GM23338 (cell line): Measurements from ENCODE around the gene FAM131A. TPM values are rescaled to one million over a fixed set of nuclear protein-coding genes. Genes with fewer than 3 reads are reported as not detected.

Experiments
- ATAC-seq: fragments of 200-7000 bp; cut with Tn5 transposase; 3 replicates; pipeline ENCODE4 v1.9.1; 2020
- DNase-seq: peaks from one replicate; pipeline ENCODE4 v3.0.0-alpha.2; 2015; ENCODE audit warnings: low spot score
- H2AFZ ChIP-seq: fragments of 200-600 bp; sonication (generic); 2 replicates; pipeline ENCODE4 v1.8.0; 2016; ENCODE audit warnings: antibody characterized with exemption, mild to moderate bottlenecking, moderate library complexity
- H3F3A ChIP-seq: fragments of 200-600 bp; sonication (generic); replicated peaks from 2 replicates; pipeline ENCODE4 v1.8.0; 2017; ENCODE audit warnings: antibody characterized with exemption, mixed run types, low read depth
- H3K27ac ChIP-seq: fragments of 200-600 bp; sonication (generic); 2 replicates; pipeline ENCODE4 v1.6.1; 2016; ENCODE audit warnings: low read depth
- H3K27me3 ChIP-seq: fragments of 200-600 bp; sonication (generic); 2 replicates; pipeline ENCODE4 v1.8.0; 2016; ENCODE audit warnings: mild to moderate bottlenecking, mixed run types, moderate library complexity; ENCODE audit not compliant: insufficient read depth
- H3K36me3 ChIP-seq: fragments of 200-600 bp; sonication (generic); 2 replicates; pipeline ENCODE4 v1.8.0; 2016; ENCODE audit warnings: mild to moderate bottlenecking; ENCODE audit not compliant: insufficient read depth
- H3K4me1 ChIP-seq: fragments of 200-600 bp; sonication (generic); 2 replicates; pipeline ENCODE4 v1.8.0; 2016; ENCODE audit warnings: mild to moderate bottlenecking, moderate library complexity; ENCODE audit not compliant: insufficient read depth
- H3K4me2 ChIP-seq: fragments of 200-600 bp; sonication (generic); 2 replicates; pipeline ENCODE4 v1.7.1; 2017; ENCODE audit warnings: mixed run types
- H3K4me3 ChIP-seq: fragments of 200-600 bp; sonication (generic); 2 replicates; pipeline ENCODE4 v1.6.1; 2016; ENCODE audit warnings: mixed run types
- H3K79me2 ChIP-seq: fragments of 200-600 bp; sonication (generic); replicated peaks from 2 replicates; pipeline ENCODE4 v1.8.0; 2017; ENCODE audit warnings: mild to moderate bottlenecking; ENCODE audit not compliant: insufficient read depth
- H3K9me2 ChIP-seq: fragments of 200-600 bp; sonication (generic); 2 replicates; pipeline ENCODE4 v1.8.0; 2017; ENCODE audit not compliant: insufficient read depth
- H4K20me1 ChIP-seq: fragments of 200-600 bp; sonication (generic); replicated peaks from 2 replicates; pipeline ENCODE4 v1.8.0; 2017; ENCODE audit warnings: mild to moderate bottlenecking; ENCODE audit not compliant: insufficient read depth
- H3K27ac Mint-ChIP-seq: 2 replicates; pipeline ENCODE4 v1.8.0; 2020; ENCODE audit warnings: inconsistent platforms, mild to moderate bottlenecking, moderate library complexity, mixed read lengths
- H3K27me3 Mint-ChIP-seq: 3 replicates; pipeline ENCODE4 v1.8.0; 2022; ENCODE audit warnings: low read depth, mild to moderate bottlenecking, moderate library complexity, mixed read lengths, inconsistent platforms; ENCODE audit not compliant: insufficient read depth, poor library complexity
- H3K36me3 Mint-ChIP-seq: 3 replicates; pipeline ENCODE4 v1.8.0; 2021; ENCODE audit warnings: low read depth, mild to moderate bottlenecking, inconsistent platforms, moderate library complexity, mixed read lengths
- H3K4me1 Mint-ChIP-seq: 3 replicates; pipeline ENCODE4 v1.8.0; 2020; ENCODE audit warnings: mild to moderate bottlenecking, inconsistent platforms, mixed read lengths
- H3K4me3 Mint-ChIP-seq: 3 replicates; pipeline ENCODE4 v1.8.0; 2021; ENCODE audit warnings: moderate library complexity, mild to moderate bottlenecking, inconsistent platforms, mixed read lengths
- H3K9me3 Mint-ChIP-seq: 3 replicates; pipeline ENCODE4 v1.8.0; 2020; ENCODE audit warnings: moderate library complexity, mild to moderate bottlenecking, inconsistent platforms, mixed read lengths
- EZH2 ChIP-seq: fragments of 200-600 bp; sonication (generic); IDR thresholded peaks from one replicate; pipeline ENCODE4 v1.8.0; 2017; ENCODE audit warnings: antibody characterized with exemption, mild to moderate bottlenecking, low read depth; ENCODE audit not compliant: unreplicated experiment
- EZH2phosphoT487 ChIP-seq: fragments of 200-600 bp; sonication (generic); IDR thresholded peaks from one replicate; pipeline ENCODE4 v1.8.1; 2018; ENCODE audit warnings: antibody characterized with exemption; ENCODE audit not compliant: unreplicated experiment
- POLR2AphosphoS5 ChIP-seq: IDR thresholded peaks from 2 replicates; pipeline ENCODE4 v1.6.1; 2016; ENCODE audit warnings: antibody characterized with exemption, low read depth
- STAT1 ChIP-seq: IDR thresholded peaks from one replicate; pipeline ENCODE4 v1.6.1; 2016; ENCODE audit warnings: antibody characterized with exemption; ENCODE audit not compliant: unreplicated experiment
- ZNF114 ChIP-seq: fragments of 250-450 bp; sonication (Bioruptor Pico); IDR thresholded peaks from 2 replicates; pipeline ENCODE4 v1.5.0; 2020; ENCODE audit warnings: mild to moderate bottlenecking, moderate library complexity
- ZNF331 ChIP-seq: fragments of 250-450 bp; sonication (Bioruptor Pico); IDR thresholded peaks from 2 replicates; pipeline ENCODE4 v1.5.0; 2020; ENCODE audit warnings: low read depth, mild to moderate bottlenecking, moderate library complexity
- ZNF462 ChIP-seq: fragments of 250-450 bp; sonication (Bioruptor Pico); IDR thresholded peaks from 2 replicates; pipeline ENCODE4 v1.5.0; 2020; ENCODE audit warnings: mild to moderate bottlenecking, moderate library complexity
- polyA plus RNA-seq: library from polyadenylated mRNA; unstranded; fragments of >200 nt; fragmentation: Nextera tagmentation; extraction: Ambion mirVana; gene quantifications from 2 replicates; pipeline ENCODE4 v1.2.1, GENCODE V29; 2016
- total RNA-seq: library from RNA; depleted of rRNA; stranded (reverse); fragments of >200 nt; shearing (Covaris generic); gene quantifications from 2 replicates; pipeline ENCODE4 v1.2.3, GENCODE V29; 2014
- TF ChIP-seq, protein P1 (sequence below), 2 experiments: fragments of 200-600 bp in 1 of 2; sonication (generic) in 1 of 2; conservative IDR thresholded peaks; 2 replicates each; pipeline versions ENCODE4 v1.5.1 to v1.6.1; 2016 to 2017; ENCODE audit warnings: antibody characterized with exemption in 2 of 2, low read depth in 2 of 2, mild to moderate bottlenecking in 2 of 2, moderate library complexity in 1 of 2

Gene FAM131A
- total and polyA plus RNA-seq, 2 experiments from 2014 or later = 6.7 to 31.8 TPM

DNA sequence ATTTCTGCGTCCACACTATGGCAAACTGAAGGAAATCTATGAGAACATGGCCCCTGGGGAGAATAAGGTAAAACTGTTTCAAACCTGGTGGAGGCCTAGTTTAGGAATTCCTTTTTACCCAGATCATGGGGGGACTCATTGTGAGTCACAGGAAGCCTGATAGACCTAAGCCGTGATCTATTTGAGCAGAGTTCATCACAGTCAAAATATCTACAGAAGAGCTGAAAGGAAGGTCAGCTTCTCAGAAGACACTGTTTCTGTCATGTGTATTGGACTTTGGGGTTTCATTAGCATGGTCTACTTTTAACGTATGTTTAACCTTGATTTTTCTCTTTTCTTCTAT, 37.1 kb upstream of the FAM131A start (continued):
- TF ChIP-seq ZNF462 (no peak), ZNF331 (CRISPR knock-in tag) (no peak), POLR2AphosphoS5 (no peak), EZH2 (no peak), STAT1 (no peak), ZNF114 (CRISPR knock-in tag) (no peak), EZH2phosphoT487 (no peak)

GRCh38 chr3:184305577-184305976, 31.8 kb upstream of the FAM131A start:
- DNase-seq (no peak), ATAC-seq (peak; percentile 47; the same call in 2 of the 3 replicates)
- no peak overlapping the region for H3K4me3 ChIP-seq
- H3K4me2 ChIP-seq = no peak overlapping the region
- no peak overlapping the region for H2AFZ ChIP-seq
- Mint-ChIP-seq H3K27me3 (peaks cover 10% of the 10 kb centered on the region), H3K4me3 (no peak overlapping the region), H3K4me1 (peaks cover 3% of the 10 kb centered on the region), H3K9me3 (no peaks in the 10 kb centered on the region), H3K27ac (no peak overlapping the region), H3K36me3 (peaks cover 97% of the 10 kb centered on the region)
- no peaks in the 10 kb centered on the region for H3K9me2 ChIP-seq
- H4K20me1 ChIP-seq = peaks cover 24% of the 10 kb centered on the region
- TF ChIP-seq, protein P1, sequence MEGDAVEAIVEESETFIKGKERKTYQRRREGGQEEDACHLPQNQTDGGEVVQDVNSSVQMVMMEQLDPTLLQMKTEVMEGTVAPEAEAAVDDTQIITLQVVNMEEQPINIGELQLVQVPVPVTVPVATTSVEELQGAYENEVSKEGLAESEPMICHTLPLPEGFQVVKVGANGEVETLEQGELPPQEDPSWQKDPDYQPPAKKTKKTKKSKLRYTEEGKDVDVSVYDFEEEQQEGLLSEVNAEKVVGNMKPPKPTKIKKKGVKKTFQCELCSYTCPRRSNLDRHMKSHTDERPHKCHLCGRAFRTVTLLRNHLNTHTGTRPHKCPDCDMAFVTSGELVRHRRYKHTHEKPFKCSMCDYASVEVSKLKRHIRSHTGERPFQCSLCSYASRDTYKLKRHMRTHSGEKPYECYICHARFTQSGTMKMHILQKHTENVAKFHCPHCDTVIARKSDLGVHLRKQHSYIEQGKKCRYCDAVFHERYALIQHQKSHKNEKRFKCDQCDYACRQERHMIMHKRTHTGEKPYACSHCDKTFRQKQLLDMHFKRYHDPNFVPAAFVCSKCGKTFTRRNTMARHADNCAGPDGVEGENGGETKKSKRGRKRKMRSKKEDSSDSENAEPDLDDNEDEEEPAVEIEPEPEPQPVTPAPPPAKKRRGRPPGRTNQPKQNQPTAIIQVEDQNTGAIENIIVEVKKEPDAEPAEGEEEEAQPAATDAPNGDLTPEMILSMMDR (conservative IDR thresholded peaks at IDR 0.05; ENCODE audit: low read depth in 2 of 2) = peak; percentile 33 to 36; a peak in 3 of 4 replicates
- no peak for TF ChIP-seq EZH2
- peaks cover 27% of the 10 kb centered on the region for H3K79me2 ChIP-seq
- H3F3A ChIP-seq = peaks cover 15% of the 10 kb centered on the region
- no peak overlapping the region for H3K27ac ChIP-seq
- H3K36me3 ChIP-seq = peaks cover 58% of the 10 kb centered on the region
- H3K4me1 ChIP-seq = no peaks in the 10 kb centered on the region; the same call in 1 of the 2 replicates
- no peaks in the 10 kb centered on the region for H3K27me3 ChIP-seq
